NOMO-1 (cell line): Measurements from ENCODE around the gene RFFL.

Experiments used
- DNase-seq, 2 experiments: peaks; one replicate each; lab custom pipeline; 2025; ENCODE audit not compliant: unreplicated experiment in 2 of 2; lab: John Stamatoyannopoulos, UW

The RFFL gene

DNA sequence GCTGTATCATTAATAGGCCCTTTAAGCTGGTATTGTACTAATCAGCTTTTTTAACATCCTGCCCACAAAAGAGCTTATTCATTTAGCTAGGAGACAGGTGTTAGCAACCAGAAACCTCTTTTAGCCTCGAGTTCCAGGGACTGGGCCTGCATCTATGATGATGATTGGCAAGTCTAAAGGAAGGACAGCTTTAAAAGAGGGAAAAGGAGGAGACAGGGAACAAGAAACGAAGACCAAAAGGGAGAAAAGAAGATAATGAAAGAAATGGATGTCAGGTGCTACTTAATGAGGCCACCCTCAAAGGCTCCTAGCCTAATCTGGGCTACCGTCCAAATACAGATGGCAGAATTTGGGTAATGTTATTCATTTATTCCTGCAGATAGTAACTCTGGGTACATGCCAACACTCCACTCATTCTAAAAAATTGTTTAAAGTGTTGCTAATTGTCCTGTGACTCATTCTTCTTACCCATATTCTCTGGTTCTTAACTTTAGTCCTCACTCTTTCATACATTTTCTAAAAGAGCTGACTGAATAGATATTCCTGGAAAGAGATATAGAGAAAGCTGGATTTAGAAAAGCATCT lies 18.7 kb upstream of the RFFL start:
- DNase-seq, result no peak

GRCh38 chr17:35081638-35082037 lies 18.1 kb upstream of the RFFL start:
- DNase-seq, result no peak

DNA sequence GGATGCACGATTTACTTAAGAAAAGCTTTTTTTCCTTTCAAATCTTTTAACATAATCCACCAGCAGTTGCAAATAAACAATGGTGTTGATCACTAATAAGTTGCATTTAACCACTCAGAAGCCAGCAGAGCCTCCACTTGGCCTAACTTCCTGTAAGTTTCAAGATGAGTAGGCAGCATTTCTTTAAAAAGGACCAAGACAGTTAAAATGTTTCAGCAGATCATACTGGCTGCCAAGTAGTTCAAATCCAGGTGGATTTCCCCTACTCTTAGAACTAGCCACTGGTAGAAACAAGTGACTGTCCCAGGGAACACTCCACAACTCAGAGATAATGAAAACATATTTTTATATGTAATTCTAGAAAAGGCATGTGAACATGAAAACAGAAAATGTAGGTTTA lies 17.0 kb upstream of the RFFL start:
- DNase-seq, result peak in 1 of 2 experiments; percentile 25

DNA sequence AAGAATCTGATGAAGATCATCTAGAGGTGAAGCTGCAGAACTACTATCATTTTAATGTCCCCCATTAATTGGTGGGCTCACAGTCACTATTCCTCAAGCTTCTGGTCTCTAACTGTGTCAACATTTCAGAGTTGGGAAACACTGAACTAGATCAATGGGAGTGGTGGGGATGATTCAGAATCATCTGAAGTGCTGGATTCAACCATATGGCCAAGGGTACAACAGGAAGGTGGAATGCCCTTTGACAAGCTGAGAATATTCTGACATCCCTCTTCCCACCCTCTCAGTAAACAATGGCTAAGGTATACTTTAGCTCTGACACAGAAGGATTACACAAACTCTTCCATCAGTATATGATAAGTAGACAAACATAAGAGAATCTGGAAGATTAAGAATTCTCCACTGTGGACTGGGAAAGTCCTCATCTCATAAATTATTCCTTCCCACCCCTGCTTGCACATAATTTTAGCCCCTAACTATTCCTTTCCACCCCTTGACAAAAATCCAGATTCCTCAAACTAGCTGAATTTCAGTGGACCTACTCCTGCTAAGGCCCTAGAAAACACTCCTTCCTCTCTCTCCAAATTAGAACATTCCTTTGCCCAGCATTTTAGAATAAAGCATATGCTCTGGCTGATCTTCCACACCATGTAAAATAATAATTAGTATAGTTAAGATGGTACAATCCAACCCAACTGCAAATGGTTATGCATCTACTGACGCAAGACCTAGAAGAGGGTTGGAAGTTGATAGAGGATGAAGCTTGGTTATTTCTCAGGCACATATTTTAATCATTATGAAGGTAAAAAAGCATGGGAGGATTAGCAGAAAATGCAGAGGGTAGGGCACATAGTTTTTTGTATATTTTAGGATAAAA lies 16.3 kb upstream of the RFFL start:
- DNase-seq, result no peak

DNA sequence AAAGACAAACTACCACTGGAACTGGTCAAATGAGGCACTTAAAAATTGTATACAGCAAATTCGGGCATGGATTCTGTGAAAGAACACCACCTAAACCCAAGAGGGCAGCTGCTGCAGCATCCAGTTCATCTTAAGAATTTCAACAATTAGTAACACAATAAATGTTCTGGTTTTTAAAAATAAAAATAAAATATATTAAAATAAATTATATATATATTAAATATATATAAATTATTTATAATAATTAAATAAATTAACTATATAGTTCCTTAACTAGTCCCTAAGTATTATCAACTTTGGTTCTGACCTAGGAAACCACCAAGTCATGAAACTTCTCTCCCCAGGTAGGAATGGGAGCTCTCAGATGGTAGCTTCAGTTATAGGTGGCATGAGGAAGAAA lies 13.4 kb upstream of the RFFL start:
- DNase-seq, result no peak

- no peak for DNase-seq
These were observed 11.5 kb upstream of the RFFL start for GRCh38 chr17:35074711-35075707.

GRCh38 chr17:35073991-35074627 lies 10.6 kb upstream of the RFFL start:
- DNase-seq, result peak in 1 of 2 experiments; percentile 31

DNA sequence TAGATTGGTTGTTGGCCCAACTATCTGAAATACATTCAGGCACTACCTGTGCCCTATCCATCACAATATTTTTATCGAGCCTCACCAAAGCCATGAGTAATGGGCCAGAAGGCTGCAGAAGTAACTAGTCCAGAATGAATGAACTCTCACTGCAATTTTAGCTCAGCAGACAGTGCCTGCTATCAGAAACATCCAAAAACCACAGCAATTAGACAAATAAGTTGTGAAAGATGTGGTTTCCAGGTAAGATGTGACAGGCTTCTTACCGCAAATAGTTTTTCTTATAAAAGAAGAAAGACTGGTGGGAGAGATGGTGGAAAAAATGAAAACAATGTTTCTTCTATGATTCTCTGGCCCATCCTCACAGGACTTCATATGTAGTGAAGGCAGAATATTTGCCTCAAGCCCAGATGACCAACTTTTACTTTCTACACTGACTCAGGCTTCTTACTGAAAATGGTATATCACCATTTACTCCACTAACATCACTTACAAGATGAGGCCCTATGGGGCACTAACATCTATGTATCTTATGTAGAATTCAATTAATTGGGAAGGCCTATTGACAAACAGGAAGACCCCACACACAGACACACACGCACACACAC lies 9.8 kb upstream of the RFFL start:
- DNase-seq, result peak in 1 of 2 experiments; percentile 29

- peak in 1 of 2 experiments; percentile 63 for DNase-seq
These were observed 5.8 kb upstream of the RFFL start for GRCh38 chr17:35069311-35069710.

GRCh38 chr17:35068249-35068648 lies 4.7 kb upstream of the RFFL start:
- no peak for DNase-seq

DNA sequence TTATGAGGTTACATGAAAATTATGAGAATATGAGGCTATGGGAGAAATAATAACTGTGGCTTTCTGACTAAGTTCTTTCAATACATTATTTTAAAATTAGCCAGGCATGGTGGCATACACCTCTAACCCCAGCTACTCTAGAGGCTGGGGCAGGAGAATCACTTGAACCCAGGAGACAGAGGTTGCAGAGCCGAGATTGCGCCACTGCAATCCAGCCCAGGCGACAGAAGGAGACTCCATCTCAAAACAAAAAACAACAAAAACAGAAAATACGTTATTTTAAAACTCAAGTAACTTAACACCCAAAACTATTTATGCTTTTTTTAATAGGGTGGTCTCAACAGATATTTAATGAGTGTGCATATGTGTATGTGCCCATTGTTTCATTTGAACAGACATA lies 2.4 kb upstream of the RFFL start:
- no peak for DNase-seq

- no peak for DNase-seq
These were observed 1.2 kb upstream of the RFFL start for GRCh38 chr17:35064516-35065215.

DNA sequence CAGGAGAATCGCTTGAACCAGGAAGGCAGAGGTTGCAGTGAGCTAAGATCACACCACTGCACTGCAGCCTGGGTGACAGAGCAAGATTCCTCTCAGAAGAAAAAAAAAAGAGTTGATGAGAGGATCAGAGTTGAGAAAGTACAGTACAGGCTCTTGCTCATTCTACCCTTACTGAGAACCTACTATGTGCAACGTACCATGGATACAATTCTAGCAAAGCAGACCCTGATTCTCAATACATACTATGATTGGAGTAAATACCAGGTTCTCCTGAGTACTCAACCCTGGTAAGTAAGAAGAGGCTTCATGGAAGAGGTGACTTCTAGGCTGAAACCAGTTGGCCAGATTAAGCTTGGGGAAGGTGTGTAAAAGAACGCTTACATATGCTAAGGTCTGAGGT lies 1.2 kb downstream of the RFFL start:
- no peak for DNase-seq

GRCh38 chr17:35057332-35057915 lies 6.1 kb downstream of the RFFL start:
- no peak for DNase-seq

GRCh38 chr17:35056013-35056412 lies 7.5 kb downstream of the RFFL start:
- DNase-seq, result no peak

DNA sequence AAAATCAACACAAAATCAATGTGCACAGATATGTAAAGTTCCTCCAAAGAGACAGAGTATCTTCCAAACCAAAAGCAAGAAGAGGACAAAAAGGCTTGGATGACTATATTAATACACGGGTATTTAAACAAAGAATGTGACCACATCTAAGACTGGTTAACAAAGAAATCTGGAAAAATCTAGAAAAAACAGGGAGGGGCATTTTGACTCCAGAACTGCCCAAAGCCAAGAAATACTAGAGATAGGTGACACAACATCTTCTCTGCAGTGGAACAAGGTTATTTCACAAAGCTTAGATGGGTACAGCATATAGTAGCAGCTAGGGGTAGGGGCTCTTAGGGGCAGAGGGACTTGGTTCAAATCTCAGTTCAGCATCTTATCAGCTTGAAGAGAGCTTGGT lies 10.3 kb downstream of the RFFL start:
- no peak for DNase-seq

DNA sequence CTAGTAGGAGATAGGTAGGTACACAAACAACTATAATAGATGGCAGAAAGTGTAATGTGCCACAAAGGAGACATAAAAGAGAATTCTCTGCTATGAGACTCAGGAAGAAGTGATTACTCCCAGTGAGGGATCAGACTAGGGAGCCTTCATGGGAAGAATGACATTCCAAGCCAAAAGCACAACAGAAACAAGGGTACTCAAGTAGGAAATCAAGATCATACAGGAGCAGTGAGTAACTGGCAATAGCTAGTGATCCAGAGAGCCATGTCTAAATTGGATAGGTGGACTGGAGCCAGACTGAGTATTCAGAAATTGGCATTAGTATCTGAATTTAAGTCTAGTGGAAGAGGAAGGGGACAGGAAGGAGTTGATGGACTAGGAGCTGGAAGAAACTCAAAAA lies 10.7 kb downstream of the RFFL start:
- DNase-seq, result no peak

GRCh38 chr17:35052241-35052610 lies 11.3 kb downstream of the RFFL start:
- DNase-seq, result no peak

DNA sequence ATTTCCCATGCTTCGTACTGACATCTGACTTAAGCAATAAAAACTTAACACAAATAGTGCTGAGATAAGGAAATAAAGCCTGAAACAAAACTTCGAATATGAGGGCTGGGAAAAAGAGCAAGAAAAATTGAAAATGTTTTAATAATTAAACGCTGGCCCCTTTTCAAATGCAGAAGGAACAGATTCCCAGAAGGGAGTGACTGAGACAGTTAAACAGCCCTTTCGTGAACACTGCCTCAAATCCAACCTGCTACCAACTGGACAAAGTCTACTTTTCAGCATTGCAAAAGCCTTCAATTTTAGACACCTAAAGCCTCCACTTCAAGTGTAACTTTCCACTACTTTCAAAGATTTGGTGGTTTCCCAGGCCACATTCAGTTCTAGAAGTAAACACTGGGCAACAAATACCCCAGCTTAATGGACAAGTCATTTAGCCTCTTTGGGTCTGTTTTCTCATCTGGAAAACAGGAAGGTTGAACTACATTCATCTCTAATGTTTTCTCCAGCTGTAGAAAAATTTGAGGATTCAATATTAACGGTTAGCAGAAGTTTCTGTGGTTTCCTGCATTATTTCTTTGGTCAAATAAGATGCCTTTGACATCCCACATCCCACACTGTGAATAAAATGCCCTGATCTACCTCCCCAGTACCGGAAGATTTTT lies 11.8 kb downstream of the RFFL start:
- peak in 1 of 2 experiments; percentile 59 for DNase-seq
